HG02943 (cell line): ENCODE results near the gene EGFR.

Source experiments
- ATAC-seq: cut with Tn5 transposase; IDR thresholded peaks from one replicate; pipeline ENCODE4 v1.9.1; 2021; ENCODE audit warnings: mild to moderate bottlenecking, low read depth, moderate library complexity; ENCODE audit not compliant: unreplicated experiment

The EGFR gene

GRCh38 chr7:55058314-55058713, 39.5 kb downstream of the EGFR start:
- ATAC-seq, result no peak

GRCh38 chr7:55059021-55059420, 40.2 kb downstream of the EGFR start:
- no peak for ATAC-seq

GRCh38 chr7:55060085-55060484, 41.3 kb downstream of the EGFR start:
- ATAC-seq, result no peak

GRCh38 chr7:55060636-55061022, 41.8 kb downstream of the EGFR start:
- no peak for ATAC-seq

GRCh38 chr7:55061726-55062499, 43.1 kb downstream of the EGFR start:
- no peak for ATAC-seq

- no peak for ATAC-seq
Measured at GRCh38 chr7:55063061-55063460, 44.2 kb downstream of the EGFR start.

- no peak for ATAC-seq
Measured at GRCh38 chr7:55063633-55064032, 44.8 kb downstream of the EGFR start.

- ATAC-seq, result no peak
Measured at GRCh38 chr7:55065079-55065478, 46.3 kb downstream of the EGFR start.

GRCh38 chr7:55065511-55066229, 46.9 kb downstream of the EGFR start:
- no peak for ATAC-seq

GRCh38 chr7:55066524-55066923, 47.7 kb downstream of the EGFR start:
- no peak for ATAC-seq

GRCh38 chr7:55066938-55067337, 48.1 kb downstream of the EGFR start:
- no peak for ATAC-seq

- ATAC-seq, result no peak
Measured at GRCh38 chr7:55067748-55068147, 48.9 kb downstream of the EGFR start.

- ATAC-seq, result no peak
Measured at GRCh38 chr7:55069271-55069792, 50.5 kb downstream of the EGFR start.

GRCh38 chr7:55070271-55070743, 51.5 kb downstream of the EGFR start:
- no peak for ATAC-seq

GRCh38 chr7:55070854-55071253, 52.0 kb downstream of the EGFR start:
- ATAC-seq, result no peak

- no peak for ATAC-seq
Measured at GRCh38 chr7:55071411-55072175, 52.8 kb downstream of the EGFR start.

- ATAC-seq, result no peak
Measured at GRCh38 chr7:55072251-55072650, 53.4 kb downstream of the EGFR start.

- ATAC-seq, result peak; percentile 44
Measured at GRCh38 chr7:55073051-55073511, 54.3 kb downstream of the EGFR start.

- ATAC-seq, result peak; percentile 91
Measured at GRCh38 chr7:55073976-55074528, 55.2 kb downstream of the EGFR start.

GRCh38 chr7:55075464-55076021, 56.7 kb downstream of the EGFR start:
- ATAC-seq, result no peak
